Testis (tissue), 3 donors: Measurements from ENCODE around the gene FBN2. TPM values are rescaled to one million over a fixed set of nuclear protein-coding genes. Genes with fewer than 3 reads are reported as not detected.

Experiments
- DNase-seq: peaks from one replicate; pipeline ENCODE4 v3.0.0-alpha.2; 2019
- H3K27ac ChIP-seq, 2 donors: fragments of 200-600 bp; sonication (generic); one replicate each; pipeline ENCODE4 v1.5.1; 2019
- H3K27me3 ChIP-seq: fragments of 200-600 bp; sonication (generic); one replicate; pipeline ENCODE4 v1.5.1; 2019
- H3K36me3 ChIP-seq: fragments of 200-600 bp; sonication (generic); one replicate; pipeline ENCODE4 v1.5.1; 2017; ENCODE audit warnings: low read depth; ENCODE audit errors: missing control alignments
- H3K4me1 ChIP-seq: fragments of 200-600 bp; sonication (generic); one replicate; pipeline ENCODE4 v1.5.1; 2019
- H3K4me3 ChIP-seq, 2 donors: fragments of 200-600 bp; sonication (generic); one replicate each; pipeline ENCODE4 v1.5.1; 2017 to 2019
- H3K9me3 ChIP-seq: fragments of 200-600 bp; sonication (generic); one replicate; pipeline ENCODE4 v1.5.1; 2017
- POLR2A ChIP-seq: fragments of 450-650 bp; IDR thresholded peaks from one replicate; pipeline ENCODE4 v1.6.1; 2017; ENCODE audit warnings: antibody characterized with exemption, mild to moderate bottlenecking, moderate library complexity
- WGBS, 2 donors: methylation state at CpG; one replicate each; pipeline ENCODE4 v1.1.5; 2018; 5-methylcytosine and 5-hydroxymethylcytosine counted together
- intact Hi-C: fragments of 100-400 bp; cut with DNase I; formaldehyde crosslinking; loops from one replicate; pipeline ENCODE4 v1.15.1; 2023; ENCODE audit warnings: low total_unique reads
- polyA plus RNA-seq: library from polyadenylated mRNA; stranded (reverse); fragments of 350-450 nt; fragmentation: Illumina TruSeq; extraction: RNeasy Lipid Tissue Mini Kit (QIAGEN cat#74804); gene quantifications from one replicate; pipeline ENCODE4 v1.2.3, GENCODE V29; 2014; ENCODE audit warnings: low read depth, low replicate concordance; ENCODE audit not compliant: insufficient read depth
- total RNA-seq, 2 donors: library from RNA; depleted of rRNA; stranded (reverse); fragments of >200 nt; gene quantifications; one replicate each; pipeline ENCODE4 v1.2.3, GENCODE V29; 2016
- TF ChIP-seq, protein P1 (sequence below), 3 experiments: fragments of 450-650 bp in 2 of 3; fragments of 200-600 bp in 1 of 3; sonication (generic) in 1 of 3; IDR thresholded peaks; one replicate each; pipeline ENCODE4 v1.5.1; 2016 to 2019; ENCODE audit warnings: antibody characterized with exemption in 3 of 3, mild to moderate bottlenecking in 2 of 3, moderate library complexity in 1 of 3

Gene FBN2
- total and polyA plus RNA-seq, 3 donors from 2014 or later = 13.8 to 22.4 (median 17.5) TPM

DNA sequence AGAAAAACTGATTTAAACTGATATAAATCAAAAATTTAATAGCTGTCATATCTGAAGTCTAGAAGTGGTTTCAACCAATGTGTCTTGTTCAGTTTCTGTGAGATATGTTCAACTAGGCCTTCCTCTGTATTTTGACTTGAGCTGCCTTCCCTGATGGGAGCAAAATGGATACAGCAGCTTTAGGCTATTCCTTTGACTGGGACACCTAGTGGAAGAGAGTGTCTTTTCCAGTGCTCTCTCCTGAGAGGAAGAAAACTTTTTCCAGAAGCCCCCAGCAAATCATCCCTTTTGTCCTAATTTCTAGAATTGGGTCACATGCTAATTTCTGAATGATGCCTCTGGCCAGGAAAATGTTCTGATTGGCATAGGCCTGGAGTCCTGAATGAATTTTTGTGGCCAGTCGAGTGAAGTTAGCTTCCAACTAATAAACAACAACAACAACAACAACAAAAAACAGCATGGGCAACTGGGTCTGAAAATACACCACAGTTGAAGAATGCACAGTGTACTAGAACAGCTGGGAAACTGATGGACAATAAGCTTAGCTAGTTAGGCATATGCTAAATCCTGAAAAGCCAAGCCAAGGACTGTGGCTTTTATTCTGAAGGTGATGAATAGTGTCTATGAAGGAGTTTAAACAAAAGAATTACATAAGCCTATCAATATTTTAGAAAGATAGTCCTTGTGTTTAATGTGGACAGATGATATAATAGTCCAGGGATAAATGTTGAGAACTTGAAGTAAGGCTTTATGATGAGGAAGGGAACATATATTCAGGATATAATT is 125.7 kb downstream of the FBN2 start:
- H3K9me3 ChIP-seq = no peaks in the 10 kb centered on the region
- H3K4me1 ChIP-seq = no peaks in the 10 kb centered on the region
- TF ChIP-seq, protein P1, sequence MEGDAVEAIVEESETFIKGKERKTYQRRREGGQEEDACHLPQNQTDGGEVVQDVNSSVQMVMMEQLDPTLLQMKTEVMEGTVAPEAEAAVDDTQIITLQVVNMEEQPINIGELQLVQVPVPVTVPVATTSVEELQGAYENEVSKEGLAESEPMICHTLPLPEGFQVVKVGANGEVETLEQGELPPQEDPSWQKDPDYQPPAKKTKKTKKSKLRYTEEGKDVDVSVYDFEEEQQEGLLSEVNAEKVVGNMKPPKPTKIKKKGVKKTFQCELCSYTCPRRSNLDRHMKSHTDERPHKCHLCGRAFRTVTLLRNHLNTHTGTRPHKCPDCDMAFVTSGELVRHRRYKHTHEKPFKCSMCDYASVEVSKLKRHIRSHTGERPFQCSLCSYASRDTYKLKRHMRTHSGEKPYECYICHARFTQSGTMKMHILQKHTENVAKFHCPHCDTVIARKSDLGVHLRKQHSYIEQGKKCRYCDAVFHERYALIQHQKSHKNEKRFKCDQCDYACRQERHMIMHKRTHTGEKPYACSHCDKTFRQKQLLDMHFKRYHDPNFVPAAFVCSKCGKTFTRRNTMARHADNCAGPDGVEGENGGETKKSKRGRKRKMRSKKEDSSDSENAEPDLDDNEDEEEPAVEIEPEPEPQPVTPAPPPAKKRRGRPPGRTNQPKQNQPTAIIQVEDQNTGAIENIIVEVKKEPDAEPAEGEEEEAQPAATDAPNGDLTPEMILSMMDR (IDR thresholded peaks at IDR 0.05) = no peak
- no peak for TF ChIP-seq POLR2A
- intact Hi-C loops = no loop called here
- DNase-seq = no peak
- no peak overlapping the region for H3K4me3 ChIP-seq
- H3K36me3 ChIP-seq = no peaks in the 10 kb centered on the region
- WGBS, 2 donors = 84 to 94% methylated on average over 1 of the region's 1 CpG
- H3K27me3 ChIP-seq = no peaks in the 10 kb centered on the region
- H3K27ac ChIP-seq = no peak overlapping the region

- TF ChIP-seq POLR2A = no peak
- TF ChIP-seq, protein P1 (IDR thresholded peaks at IDR 0.05) = no peak
- DNase-seq = no peak
- H3K27ac ChIP-seq = no peak overlapping the region
- intact Hi-C loops = no loop called here
- H3K4me1 ChIP-seq = no peaks in the 10 kb centered on the region
- H3K36me3 ChIP-seq = no peaks in the 10 kb centered on the region
- H3K4me3 ChIP-seq = no peak overlapping the region
- H3K9me3 ChIP-seq = no peaks in the 10 kb centered on the region
- H3K27me3 ChIP-seq = no peaks in the 10 kb centered on the region
These were observed 128.8 kb downstream of the FBN2 start for GRCh38 chr5:128409166-128409800.

GRCh38 chr5:128408622-128409021 is 129.4 kb downstream of the FBN2 start:
- no peak for DNase-seq
- TF ChIP-seq POLR2A = no peak
- TF ChIP-seq, protein P1 (IDR thresholded peaks at IDR 0.05) = no peak
- Histone ChIP-seq H3K27ac (no peak overlapping the region), H3K27me3 (no peaks in the 10 kb centered on the region), H3K4me1 (no peaks in the 10 kb centered on the region), H3K9me3 (no peaks in the 10 kb centered on the region), H3K36me3 (no peaks in the 10 kb centered on the region), H3K4me3 (no peak overlapping the region)
- intact Hi-C loops = no loop called here
- WGBS, 2 donors = 88 to 91% methylated on average over 5 of the region's 5 CpGs

DNA sequence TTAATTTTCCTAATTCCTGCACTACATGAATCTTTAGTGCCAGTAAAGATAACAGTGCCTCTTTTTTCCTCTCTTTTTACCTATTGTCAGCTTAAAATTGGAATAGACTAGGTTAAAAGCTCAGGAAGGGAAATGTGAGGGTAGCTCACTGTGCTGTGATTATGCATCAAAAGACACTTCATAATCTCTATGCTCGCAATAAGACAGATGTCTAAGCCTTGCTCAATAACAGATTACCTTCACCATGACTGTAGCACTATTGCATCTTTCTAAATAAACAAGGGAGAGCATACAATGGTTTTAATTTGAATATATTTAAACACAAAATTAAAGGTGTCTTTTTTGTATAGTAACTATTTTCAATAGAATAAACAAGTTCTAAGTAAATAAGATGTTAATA is 130.1 kb downstream of the FBN2 start:
- 87 to 88% methylated on average over 1 of the region's 1 CpG for WGBS, 2 donors

More for the DNA sequence above, 130.1 kb downstream of the FBN2 start:
- DNase-seq = no peak
- Histone ChIP-seq H3K27me3 (no peaks in the 10 kb centered on the region), H3K36me3 (no peaks in the 10 kb centered on the region), H3K4me3 (no peak overlapping the region), H3K27ac (no peak overlapping the region), H3K4me1 (no peaks in the 10 kb centered on the region), H3K9me3 (no peaks in the 10 kb centered on the region)
- intact Hi-C loops = no loop called here
- TF ChIP-seq, protein P1 (IDR thresholded peaks at IDR 0.05) = no peak
- no peak for TF ChIP-seq POLR2A
